Measurements from ENCODE around the gene EOGT. TPM values are rescaled to one million over a fixed set of nuclear protein-coding genes. Genes with fewer than 3 reads are reported as not detected.

The EOGT gene
- total RNA-seq, 4 donors from 2014 or later, result 14.6 to 33.2 (median 20.8) TPM

GRCh38 chr3:69051756-69052471 lies 38.4 kb upstream of the EOGT start, which contains the start of gene TMF1:
TSS of gene TMF1 (minus strand) at chr3:69052333. CDS start at chr3:69052086, 247 bp downstream.
- H3K27ac ChIP-seq, result peak within 1 kb of the TSS; percentile 96 to 97 (median 96)
- H3K36me3 ChIP-seq, result peaks cover 15% of the 10 kb centered on the region in 2 donors
- peak; percentile 98 to 99 for DNase-seq
- peak within 1 kb of the TSS; percentile 44 to 90 (median 83) for H3K4me3 ChIP-seq (replicated peaks in 1 of 3)
- H3K9me3 ChIP-seq, result no peaks in the 10 kb centered on the region
- peaks cover 14 to 21% of the 10 kb centered on the region in 2 donors for H3K4me1 ChIP-seq
- H3K27me3 ChIP-seq, result no peaks in the 10 kb centered on the region
- 0% methylated on average over 27 to 32 of the region's 45 CpGs for whole genome bisulfite sequencing, 2 donors
- no peak for TF ChIP-seq CTCF (IDR thresholded peaks at IDR 0.05)
- peak; percentile 58 to 95 for TF ChIP-seq POLR2A (IDR thresholded peaks at IDR 0.05)
- intact Hi-C loops (cut with DNase I), result no loop called here

- no peaks in the 10 kb centered on the region for H3K9me3 ChIP-seq
- DNase-seq, result no peak
- intact Hi-C loops (cut with DNase I), result no loop called here
- peaks cover 14 to 22% of the 10 kb centered on the region in 2 donors for H3K4me1 ChIP-seq
- TF ChIP-seq CTCF (IDR thresholded peaks at IDR 0.05) (no peak), POLR2A (IDR thresholded peaks at IDR 0.05) (no peak)
- peaks cover 12 to 28% of the 10 kb centered on the region in 2 donors for H3K36me3 ChIP-seq
- WGBS, 2 donors, result 93 to 98% methylated on average over 2 of the region's 2 CpGs
- no peak overlapping the region for H3K27ac ChIP-seq
- no peaks in the 10 kb centered on the region for H3K27me3 ChIP-seq
- no peak overlapping the region for H3K4me3 ChIP-seq (replicated peaks in 1 of 3)
Measured at GRCh38 chr3:69048990-69049389, 35.5 kb upstream of the EOGT start.

- H3K27ac ChIP-seq, result no peak overlapping the region
- H3K4me1 ChIP-seq, result peaks cover 0 to 13% of the 10 kb centered on the region in 2 donors
- no peak overlapping the region for H3K4me3 ChIP-seq (replicated peaks in 1 of 3)
- no peaks in the 10 kb centered on the region for H3K27me3 ChIP-seq
- intact Hi-C loops (cut with DNase I), result no loop called here
- TF ChIP-seq CTCF (IDR thresholded peaks at IDR 0.05) (no peak), POLR2A (IDR thresholded peaks at IDR 0.05) (no peak)
- no peak for DNase-seq
- 90 to 94% methylated on average over 2 of the region's 2 CpGs for WGBS, 2 donors
- H3K36me3 ChIP-seq, result peaks cover 41 to 57% of the 10 kb centered on the region in 2 donors
- no peaks in the 10 kb centered on the region for H3K9me3 ChIP-seq
Measured at GRCh38 chr3:69044608-69045007, 31.1 kb upstream of the EOGT start.

- Histone ChIP-seq H3K36me3 (peaks cover 62 to 73% of the 10 kb centered on the region in 2 donors), H3K4me3 (replicated peaks in 1 of 3) (no peak overlapping the region), H3K9me3 (no peaks in the 10 kb centered on the region), H3K27me3 (no peaks in the 10 kb centered on the region), H3K4me1 (no peaks in the 10 kb centered on the region), H3K27ac (no peak overlapping the region)
- TF ChIP-seq POLR2A (IDR thresholded peaks at IDR 0.05) (no peak), CTCF (IDR thresholded peaks at IDR 0.05) (no peak)
- intact Hi-C loops (cut with DNase I), result no loop called here
- WGBS, 2 donors, result 92 to 94% methylated on average over 7 of the region's 7 CpGs
- no peak for DNase-seq
Measured at GRCh38 chr3:69033470-69033869, 20.0 kb upstream of the EOGT start.

- Histone ChIP-seq H3K9me3 (no peaks in the 10 kb centered on the region), H3K4me1 (no peaks in the 10 kb centered on the region), H3K4me3 (replicated peaks in 1 of 3) (no peak overlapping the region), H3K27ac (no peak overlapping the region), H3K36me3 (peaks cover 61 to 72% of the 10 kb centered on the region in 2 donors), H3K27me3 (no peaks in the 10 kb centered on the region)
- WGBS, 2 donors, result 97 to 98% methylated on average over 9 of the region's 9 CpGs
- intact Hi-C loops (cut with DNase I), result no loop called here
- no peak for DNase-seq
- TF ChIP-seq POLR2A (IDR thresholded peaks at IDR 0.05) (no peak), CTCF (IDR thresholded peaks at IDR 0.05) (no peak)
Measured at GRCh38 chr3:69032737-69033136, 19.3 kb upstream of the EOGT start.
